Hematopoietic multipotent progenitor cell (in vitro differentiated cells): ENCODE results near the gene CEP152. TPM values are rescaled to one million over a fixed set of nuclear protein-coding genes. Genes with fewer than 3 reads are reported as not detected.
"Not testable (repeated sequence)": the region's sequence is repeated elsewhere in the genome, so short reads cannot be mapped to it uniquely, and the experiment has no call there.

Experiments used
- DNase-seq, 3 donors: peaks; one replicate each; pipeline ENCODE4 v3.0.0-alpha.2; 2011 to 2015; ENCODE audit warnings: low read depth in 2 of 3, low spot score in 2 of 3
- total RNA-seq: library from RNA; depleted of rRNA; stranded (reverse); fragments of >200 nt; gene quantifications from one replicate; pipeline ENCODE4 v1.2.3, GENCODE V29; 2012

CEP152 gene
- total RNA-seq, 1 donor: 4.8 TPM

DNA sequence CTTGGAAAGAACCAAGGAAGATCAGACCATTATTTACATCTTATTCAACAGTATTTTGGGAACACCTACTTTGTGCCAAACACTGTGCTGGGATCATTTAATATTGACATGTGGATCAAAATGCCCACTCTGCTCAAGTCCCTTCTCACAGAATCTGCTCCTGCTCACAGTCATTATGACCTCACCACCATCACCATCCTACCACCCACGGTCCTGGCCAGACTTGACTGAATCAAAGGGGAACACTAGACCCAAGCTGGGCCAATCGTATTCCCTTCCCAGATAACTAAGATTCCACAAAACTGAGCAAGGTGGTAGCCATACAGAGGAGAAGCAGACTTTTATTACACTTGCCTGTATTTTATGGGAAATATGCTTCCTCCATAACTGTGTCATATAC lies 3.4 kb upstream of the CEP152 start:
- DNase-seq: no peak

DNA sequence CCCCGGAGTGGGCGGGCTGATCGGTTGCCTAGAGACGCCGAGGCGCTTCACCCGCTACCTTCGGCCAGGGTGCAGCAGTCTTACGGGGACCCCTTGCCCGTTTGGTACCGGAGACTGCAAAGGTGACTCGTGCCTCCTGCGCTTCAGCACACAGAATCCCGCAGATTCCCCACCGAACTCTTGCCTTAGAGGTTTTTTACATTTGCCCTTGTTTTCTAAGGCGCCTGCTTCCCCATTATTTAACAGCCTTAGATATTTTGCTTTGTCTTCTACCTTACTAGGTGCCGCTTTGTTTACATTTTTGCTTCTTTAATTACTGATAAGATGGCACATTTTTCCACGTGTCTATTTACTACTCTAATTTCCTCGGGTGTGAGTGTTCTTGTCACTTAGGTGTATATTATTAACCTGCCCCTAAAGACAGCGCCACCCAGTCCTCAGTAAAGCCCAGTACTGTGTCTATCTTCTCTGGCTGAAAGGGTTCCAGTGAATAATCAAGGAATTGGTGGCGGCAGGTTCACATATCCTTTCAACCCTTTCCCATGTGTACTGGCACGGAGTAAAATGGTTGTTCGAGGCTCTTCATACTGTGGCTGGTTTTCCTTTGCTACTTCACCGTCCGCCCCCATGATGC lies 573 bp upstream of the CEP152 start:
- DNase-seq: no peak

DNA sequence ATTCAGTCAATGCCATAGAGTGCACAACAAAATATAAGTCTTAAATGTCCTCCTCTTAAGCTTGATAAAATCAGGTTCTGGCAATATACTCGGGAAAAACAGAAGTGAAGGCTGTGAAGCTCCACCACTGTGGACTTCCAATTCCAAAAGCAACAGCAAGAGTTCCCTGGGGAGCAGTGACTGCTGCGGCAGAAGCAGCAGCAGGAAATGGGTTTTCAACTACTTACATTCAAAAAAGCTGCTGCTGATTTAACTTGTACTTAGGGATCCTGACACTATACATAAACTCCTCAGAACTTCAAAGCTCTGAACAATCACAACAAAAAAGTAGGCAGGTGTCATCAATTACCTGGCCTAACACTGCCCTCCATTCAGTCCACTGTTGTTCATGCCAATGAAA lies 4.7 kb downstream of the CEP152 start:
- no peak for DNase-seq

DNA sequence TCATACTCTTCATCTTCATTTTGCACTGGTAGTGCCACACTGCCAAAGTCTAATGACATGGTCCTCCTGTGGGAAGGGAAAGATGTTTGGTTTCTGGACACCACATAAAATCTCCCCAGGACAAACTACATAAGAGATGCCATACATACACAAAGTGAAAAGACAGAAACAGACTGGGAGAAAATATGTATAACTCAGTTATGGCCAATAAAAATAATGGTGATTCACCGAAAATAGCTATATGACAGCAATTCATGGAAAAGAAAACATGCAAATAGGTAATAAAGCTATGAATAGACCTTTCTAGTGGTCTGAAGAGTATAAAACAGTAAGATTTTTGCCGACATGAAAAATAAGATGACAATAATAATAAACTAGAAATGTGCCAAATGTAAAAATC lies 5.3 kb downstream of the CEP152 start:
- no peak for DNase-seq

DNA sequence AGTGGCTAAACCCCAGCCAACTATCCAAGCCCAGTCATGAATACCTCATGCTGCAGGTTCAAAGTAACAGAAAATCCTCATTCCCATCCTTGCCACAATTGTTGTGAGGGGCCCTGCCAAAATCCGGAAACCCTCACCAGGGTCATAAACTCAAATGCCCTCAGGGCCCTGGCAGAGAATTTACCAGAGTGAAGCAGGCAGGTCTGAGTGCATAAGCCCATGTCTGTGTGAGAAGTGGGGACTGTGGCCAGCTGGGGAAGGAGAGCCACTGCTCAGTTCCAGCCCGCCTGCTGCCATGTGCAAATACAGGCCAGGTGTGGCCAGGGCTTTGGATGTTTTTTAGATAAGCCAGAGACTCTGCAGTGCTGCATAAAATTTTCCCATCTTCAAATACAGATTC lies 7.0 kb downstream of the CEP152 start:
- no peak for DNase-seq

DNA sequence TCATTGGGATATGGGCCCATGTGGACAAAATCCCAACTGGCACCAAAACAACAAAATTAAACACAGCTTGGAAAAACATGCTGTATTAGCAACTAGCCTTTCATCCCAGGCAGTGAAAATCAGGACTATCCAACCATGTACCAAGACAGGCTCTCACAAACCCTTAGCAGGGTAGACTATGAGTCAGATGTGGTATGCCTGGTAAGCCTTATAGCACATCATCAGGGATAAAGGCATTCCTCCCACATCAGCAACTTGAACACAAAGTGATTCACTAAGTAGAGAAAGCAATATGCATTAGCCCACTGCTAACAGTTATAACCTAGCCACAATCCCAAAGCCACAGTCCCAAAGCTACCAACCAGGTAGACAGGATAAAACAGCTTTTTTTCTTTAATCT lies 8.0 kb downstream of the CEP152 start:
- DNase-seq: no peak

DNA sequence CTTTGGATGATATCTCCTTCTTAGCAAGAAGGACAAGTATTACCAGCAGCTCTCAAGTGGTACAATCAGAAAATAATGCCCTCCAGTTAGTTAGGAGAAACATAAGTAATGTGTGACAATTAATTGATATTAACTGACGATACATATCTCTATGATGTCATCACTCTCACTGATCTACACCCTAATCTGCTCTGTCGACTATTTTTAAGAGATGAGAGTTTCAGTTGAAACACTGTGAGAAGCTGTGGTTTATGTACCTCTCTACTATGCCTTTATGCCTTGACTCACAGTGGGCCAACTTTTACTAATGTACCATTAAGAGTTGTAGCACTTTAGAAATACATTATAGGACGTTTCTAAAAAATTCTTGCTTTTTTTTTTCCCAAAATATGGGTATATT lies 8.6 kb downstream of the CEP152 start:
- DNase-seq: no peak

DNA sequence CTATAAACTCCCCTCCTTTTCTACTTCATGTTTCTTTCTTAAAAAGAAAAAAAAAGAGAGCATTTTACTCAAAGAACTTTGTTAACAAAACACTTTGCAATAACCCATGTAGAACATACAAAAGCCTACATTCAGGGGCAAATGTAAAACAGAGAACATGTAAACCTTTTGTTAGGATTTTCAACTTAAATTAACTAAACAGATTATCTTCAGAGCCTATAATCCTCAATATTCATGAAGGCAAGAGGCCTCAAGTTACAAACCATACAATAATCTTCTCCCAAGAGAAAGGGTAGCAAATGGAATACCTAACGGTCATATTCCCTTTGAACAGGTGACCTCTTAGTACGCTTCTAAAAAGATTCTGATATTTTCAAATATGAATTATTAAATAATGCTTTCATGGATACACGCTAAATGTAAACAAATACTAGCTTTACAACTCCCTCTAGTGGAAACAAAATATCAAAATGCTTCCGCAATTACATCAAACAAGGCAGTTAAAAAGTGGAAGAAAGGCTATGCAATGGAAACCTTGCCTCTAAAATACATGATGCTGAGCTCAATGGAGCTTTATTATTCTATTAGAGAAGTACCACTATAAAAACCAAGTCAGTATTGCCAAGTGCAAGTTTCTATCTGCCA lies 9.9 kb downstream of the CEP152 start:
- peak in 2 of 3 donors; percentile 59 to 80 for DNase-seq

DNA sequence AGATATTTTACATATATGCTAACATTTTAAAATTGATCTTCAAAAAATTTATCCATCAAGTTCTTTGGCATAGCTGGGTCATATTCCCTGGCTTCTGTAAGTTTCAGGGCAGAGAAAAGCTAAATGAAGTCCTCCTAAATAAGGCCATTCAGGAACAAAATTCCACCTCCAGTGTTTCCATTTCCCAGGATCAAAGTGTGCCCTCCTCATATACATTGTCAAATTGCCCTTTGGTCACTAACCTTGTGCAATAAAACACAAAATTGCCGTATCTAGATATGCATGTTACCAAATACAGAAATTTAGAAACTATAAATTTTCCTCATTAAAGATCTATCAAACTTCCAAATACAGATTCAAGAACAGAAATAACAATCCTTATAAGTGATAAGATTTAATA lies 10.6 kb downstream of the CEP152 start:
- no peak for DNase-seq

DNA sequence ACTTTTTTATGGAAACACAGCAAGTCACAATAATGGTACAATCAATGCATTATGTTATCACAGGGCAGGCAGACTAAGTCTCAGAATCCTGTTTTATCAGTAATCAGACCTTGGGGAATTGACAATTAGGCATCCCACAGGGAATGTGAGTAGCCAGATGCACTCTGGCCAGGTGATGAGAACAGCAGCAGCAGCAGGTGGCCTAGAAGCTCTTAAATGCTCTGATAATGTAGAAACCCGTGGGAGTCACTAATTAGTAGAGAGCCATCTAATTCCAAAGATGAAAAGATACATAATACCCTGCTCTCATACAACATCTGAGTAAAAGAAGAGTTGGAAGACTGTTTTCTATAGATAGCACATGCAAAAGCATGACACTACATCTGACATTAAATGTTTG lies 12.6 kb downstream of the CEP152 start:
- DNase-seq: no peak

DNA sequence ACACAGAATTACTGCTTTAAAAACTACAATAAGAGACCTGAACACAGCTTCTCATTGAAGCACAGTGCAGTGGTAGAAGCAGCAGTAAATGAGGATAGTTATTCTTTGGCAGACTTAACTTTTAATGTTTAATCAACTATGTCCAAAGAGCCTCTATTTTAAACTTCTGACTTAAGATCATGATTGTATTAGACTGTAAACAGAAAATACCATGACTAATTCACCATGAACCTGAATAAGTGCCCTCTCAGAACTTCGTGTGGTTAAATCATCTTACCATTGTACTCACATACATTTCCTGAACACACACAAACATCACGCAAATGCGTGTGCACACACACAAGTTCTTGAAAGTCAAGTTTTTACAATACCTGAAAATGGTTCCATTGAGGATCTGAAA lies 13.9 kb downstream of the CEP152 start:
- DNase-seq: peak in 2 of 3 donors; percentile 43 to 51

DNA sequence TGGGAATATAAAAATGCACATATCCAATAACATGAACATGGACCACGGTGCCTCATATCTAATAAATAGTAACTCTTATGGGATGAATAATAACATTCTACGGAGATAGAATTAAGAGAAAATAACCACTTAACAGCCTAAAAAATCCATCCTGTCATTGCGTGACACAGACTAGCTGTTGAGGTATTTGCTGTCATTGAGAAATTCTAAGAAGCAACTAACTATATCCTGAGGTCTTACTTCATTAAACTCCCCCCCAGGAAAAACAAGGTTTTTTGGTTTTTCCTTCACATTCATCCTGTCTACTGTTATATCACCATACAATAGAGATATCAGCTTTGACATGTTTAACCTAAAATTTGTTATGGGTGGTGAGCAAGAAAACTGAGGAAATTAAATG lies 14.3 kb downstream of the CEP152 start:
- DNase-seq: no peak

DNA sequence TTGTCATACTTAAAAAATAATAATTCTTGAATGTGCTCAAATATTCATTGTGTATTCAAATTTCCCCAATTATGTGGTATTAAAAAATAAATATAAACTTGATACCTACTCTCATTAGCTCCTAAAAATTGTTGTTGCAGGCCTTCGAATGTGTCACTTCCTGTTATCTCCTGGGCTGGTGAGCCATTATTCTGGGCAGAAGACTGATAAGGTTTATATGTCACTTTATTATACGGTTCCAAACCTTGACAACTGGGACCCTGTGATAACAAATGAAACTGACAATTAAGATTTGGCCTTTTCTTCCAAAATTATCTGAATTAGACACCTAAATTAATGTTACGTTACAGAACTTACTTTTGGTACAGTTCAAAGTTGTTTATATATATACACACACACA lies 15.0 kb downstream of the CEP152 start:
- no peak for DNase-seq

DNA sequence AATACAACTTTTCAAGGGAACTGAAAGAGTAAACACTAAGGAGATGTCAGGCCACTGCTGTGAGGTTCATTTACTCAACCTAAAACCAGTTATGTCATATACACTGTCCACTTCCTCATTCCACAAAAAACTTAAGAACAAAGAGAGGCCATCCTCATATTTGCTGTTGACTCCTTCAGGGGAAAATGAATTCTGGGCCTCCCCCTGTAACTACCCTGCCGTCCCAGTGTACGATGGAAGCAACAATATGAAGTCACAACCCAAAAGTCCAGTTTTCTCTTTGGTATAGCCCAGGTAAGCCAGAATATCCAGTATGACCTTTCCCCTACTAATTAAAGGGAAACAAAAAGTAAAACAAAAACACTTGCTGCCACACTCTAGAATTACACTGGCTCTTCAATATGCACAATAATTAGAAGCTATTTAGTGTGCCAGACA lies 16.2 kb downstream of the CEP152 start:
- peak in 2 of 3 donors; percentile 25 to 51 for DNase-seq

DNA sequence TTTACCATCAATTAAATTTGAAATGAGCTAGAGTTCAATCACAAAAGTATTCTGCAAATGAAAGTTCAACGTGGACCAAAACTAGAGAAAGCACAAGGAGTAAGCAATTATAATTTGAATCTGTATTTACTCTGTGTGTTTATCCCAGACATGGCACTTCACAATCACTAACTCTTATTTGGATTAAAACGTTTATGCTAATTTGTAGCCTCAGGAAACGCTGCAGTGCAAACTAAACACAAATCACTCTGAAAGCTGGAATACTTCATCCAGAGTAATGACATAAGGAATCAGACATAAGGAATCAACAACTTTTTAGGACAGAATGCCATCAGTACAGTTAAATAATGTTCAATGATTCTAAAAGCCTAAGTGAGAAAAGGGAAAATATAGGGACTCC lies 18.5 kb downstream of the CEP152 start:
- DNase-seq: no peak

DNA sequence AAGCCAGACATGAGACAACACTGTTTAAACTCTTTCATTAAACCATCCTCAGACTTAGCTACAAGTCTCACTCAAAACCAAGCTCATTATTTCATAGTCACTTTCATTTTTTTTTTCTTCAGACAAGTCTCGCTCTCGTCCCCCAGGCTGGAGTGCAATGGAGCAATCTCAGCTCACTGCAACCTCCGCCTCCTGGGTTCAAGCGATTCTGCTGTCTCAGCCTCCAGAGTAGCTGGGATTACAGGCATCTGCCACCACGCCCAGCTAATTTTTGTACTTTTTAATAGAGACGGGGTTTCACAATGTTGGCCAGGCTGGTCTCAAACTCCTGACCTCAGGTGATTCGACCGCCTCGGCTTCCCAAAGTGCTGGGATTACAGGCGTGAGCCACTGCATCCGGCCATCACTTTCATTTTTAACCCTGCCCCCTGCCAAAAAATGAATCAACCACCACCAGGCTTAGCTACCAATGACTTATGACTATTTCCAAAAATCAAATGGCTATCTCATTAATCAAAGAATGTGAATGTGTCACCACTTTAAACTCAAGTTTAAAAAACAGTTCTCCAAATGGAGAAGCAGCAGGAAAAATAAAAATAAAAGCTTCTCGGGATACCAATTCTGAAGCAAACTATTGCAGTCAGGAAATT lies 20.3 kb downstream of the CEP152 start:
- not testable (repeated sequence) for DNase-seq

DNA sequence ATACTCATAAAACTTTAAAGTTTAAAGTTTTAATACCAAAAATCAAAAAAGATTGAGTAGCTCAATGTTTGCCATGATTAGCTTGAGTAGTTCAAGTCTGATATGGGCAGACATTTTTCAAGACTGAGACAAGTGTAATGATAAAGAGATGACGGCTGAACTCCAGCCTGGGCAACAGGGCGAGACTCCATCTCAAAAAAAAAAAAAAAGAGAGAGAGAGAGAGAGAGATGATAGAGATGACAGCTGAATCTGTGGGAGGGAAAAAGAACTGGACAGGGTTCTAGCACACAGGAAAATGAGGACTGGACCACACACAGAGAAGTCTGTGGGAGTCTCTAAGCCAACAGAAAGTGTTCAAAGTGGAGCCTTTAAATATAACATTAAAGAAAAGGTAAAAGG lies 25.2 kb downstream of the CEP152 start:
- no peak for DNase-seq

DNA sequence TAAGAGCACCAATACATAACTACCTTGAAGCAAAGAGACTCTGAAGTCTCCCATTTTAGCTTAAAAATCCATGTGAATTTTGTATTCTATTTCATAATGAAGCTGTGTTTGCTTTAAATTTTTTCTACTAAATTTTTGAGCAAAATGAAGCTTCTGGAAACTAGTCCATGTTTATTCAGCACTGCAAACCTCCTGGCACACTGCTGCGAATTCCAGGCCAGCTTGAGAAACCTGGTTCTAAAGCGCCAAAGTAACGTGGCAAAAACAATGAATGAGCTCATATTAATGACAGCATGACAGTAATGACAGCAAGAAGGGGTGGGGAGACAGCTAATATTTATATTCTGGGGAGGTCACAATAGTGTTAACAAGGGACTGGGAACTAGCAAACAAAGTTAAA lies 25.7 kb downstream of the CEP152 start:
- no peak for DNase-seq

DNA sequence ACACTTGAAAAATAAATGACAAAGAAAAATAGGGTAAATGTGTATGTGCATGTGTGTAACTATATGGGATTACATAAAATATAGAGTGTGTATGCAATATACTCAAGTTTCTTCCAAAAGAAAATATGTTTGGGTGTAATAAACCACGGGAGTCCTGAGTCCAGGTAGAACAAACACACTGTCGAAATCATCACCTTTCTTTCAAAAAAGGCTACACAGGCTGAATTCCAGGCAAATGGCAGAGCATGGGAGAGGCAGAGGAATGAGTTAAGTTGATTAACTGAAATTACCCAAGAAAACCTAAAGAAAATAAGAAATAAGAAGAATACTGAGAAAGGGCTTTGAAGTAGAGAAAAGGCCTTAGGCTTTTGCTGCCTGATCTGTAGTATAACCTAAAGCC lies 26.1 kb downstream of the CEP152 start:
- no peak for DNase-seq

DNA sequence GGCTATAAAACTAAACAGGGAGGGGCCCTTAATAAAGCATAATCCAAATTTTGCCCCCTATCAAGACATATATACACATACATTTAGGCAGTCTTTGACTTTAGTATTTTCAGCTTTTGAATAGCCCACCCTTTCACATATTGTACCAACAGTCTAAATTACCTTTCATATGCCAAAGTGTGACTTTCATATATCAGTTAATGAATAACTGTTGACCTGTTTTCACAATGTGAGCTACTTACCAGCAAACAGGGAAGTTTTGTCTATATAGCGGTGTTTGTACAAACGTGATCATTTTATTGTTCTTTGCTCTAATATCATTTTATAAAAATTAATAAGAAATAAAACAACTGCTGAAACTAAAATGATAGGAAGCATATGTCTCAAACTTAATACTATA lies 28.0 kb downstream of the CEP152 start:
- no peak for DNase-seq

DNA sequence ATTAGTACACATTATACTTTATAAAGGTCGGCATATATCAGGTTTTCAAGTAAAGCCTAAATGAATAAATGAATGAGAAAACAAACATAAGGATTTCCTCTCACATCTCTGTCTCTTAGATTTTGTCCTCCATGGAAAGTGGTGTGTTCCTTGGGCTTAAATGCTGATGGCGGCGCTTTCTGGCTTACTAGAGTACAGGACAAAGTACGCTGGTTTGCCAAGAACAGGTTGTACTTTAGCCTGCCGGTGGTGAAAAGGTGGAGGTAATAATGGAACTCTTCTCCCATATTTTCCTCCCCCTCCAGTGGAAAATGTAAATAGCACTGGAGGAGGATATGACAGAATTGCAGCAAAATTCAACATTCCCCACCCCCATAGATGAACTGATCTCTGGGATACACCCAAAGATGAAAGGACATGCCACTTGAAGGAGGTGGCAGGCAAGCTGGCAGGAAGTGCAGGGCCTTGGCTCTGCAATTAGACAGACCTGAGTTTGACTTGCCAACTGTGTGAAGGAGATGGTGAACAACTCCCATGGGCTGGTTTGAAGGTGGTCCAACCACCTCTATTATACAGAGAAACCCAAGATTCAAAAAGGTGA lies 29.3 kb downstream of the CEP152 start:
- no peak for DNase-seq

DNA sequence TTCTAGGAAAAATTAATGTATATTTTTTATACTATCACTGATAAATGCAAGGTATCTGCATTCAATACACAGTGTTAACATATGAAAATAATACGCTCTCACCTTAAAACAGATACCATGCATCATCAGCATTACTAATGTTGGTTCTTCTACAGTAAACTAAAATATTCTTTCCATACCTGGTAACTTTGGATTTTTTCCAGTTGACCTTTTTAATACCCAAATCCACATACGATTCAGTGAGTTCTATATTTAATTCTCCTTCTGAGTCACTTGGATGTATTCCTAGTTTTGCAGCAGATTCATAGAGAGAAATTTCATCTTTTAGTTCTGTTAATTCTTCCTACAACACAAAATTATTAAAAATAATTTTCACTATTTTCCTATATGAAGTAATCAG lies 29.9 kb downstream of the CEP152 start:
- no peak for DNase-seq
